HCT116 (cell line): ENCODE results near the gene IRX2. TPM values are rescaled to one million over a fixed set of nuclear protein-coding genes. Genes with fewer than 3 reads are reported as not detected.

Experiments
- ATAC-seq: fragments of 200-7000 bp; cut with Tn5 transposase; 2 replicates; pipeline ENCODE4 v1.9.1; 2020; ENCODE audit warnings: mild to moderate bottlenecking, moderate library complexity
- BruUV-seq: library from RNA; stranded (reverse); fragments of 400-500 nt; replicated peaks from 2 replicates; lab custom pipeline; 2021; lab: Mats Ljungman, UMichigan
- CTCF ChIA-PET: fragments of 300-600 bp; sonication (Branson Sonifier 250); formaldehyde crosslinking; loops from one replicate; lab custom pipeline; 2021; ENCODE audit warnings: antibody characterized with exemption; lab: Charles Lee
- POLR2A ChIA-PET: fragments of 300-600, 350-600 bp; sonication (Branson Sonifier 250); formaldehyde crosslinking; loops from one replicate; lab custom pipeline; 2021; ENCODE audit warnings: antibody characterized with exemption; lab: Charles Lee
- RAD21 ChIA-PET, 2 experiments: fragments of 300-600 bp; sonication (Branson Sonifier 250); formaldehyde crosslinking; loops; one replicate each; lab custom pipeline; 2023; ENCODE audit warnings: low total read pairs in 2 of 2; ENCODE audit not compliant: uncharacterized antibody in 2 of 2, unreplicated experiment in 2 of 2, low non-redundant PET in 1 of 2; lab: Charles Lee
- DNase-seq: peaks from one replicate; pipeline ENCODE4 v3.0.0-alpha.2; 2010; ENCODE audit warnings: low read depth, low spot score
- H2AFZ ChIP-seq: fragments of 200-600 bp; shearing (Covaris generic), sonication (generic); 2 replicates; pipeline ENCODE4 v1.6.1; 2017; ENCODE audit warnings: low read depth, mixed run types, mixed read lengths, antibody characterized with exemption, low read length; ENCODE audit not compliant: poor library complexity, severe bottlenecking
- H3K27ac ChIP-seq: 2 replicates; pipeline ENCODE4 v1.5.1; 2012; ENCODE audit warnings: low read depth, low read length
- H3K27me3 ChIP-seq: fragments of 200-600 bp; sonication (generic); 2 replicates; pipeline ENCODE4 v1.6.1; 2016; ENCODE audit warnings: mixed run types, low read length, mixed read lengths; ENCODE audit not compliant: insufficient read depth
- H3K36me3 ChIP-seq, 2 experiments: fragments of 200-500 bp in 1 of 2; fragments of 200-600 bp in 1 of 2; sonication (Bioruptor generic) in 1 of 2; sonication (generic) in 1 of 2; 2 replicates each; pipeline versions ENCODE4 v1.5.1 to v1.6.1; 2014 to 2016; ENCODE audit warnings: low read length in 2 of 2, inconsistent platforms in 1 of 2, mixed read lengths in 1 of 2, mixed run types in 1 of 2; ENCODE audit not compliant: insufficient read depth in 2 of 2, control insufficient read depth in 1 of 2
- H3K4me1 ChIP-seq, 2 experiments: fragments of 200-600 bp in 1 of 2; sonication (generic) in 1 of 2; 2 replicates each; pipeline versions ENCODE4 v1.5.1 to v1.6.1; 2012 to 2017; ENCODE audit warnings: low read length in 2 of 2, inconsistent platforms in 1 of 2, mild to moderate bottlenecking in 1 of 2, mixed read lengths in 1 of 2, mixed run types in 1 of 2, moderate library complexity in 1 of 2; ENCODE audit not compliant: insufficient read depth in 2 of 2, control insufficient read depth in 1 of 2
- H3K4me2 ChIP-seq: fragments of 200-600 bp; sonication (generic); 2 replicates; pipeline ENCODE4 v1.6.1; 2017; ENCODE audit warnings: mixed run types, low read length, mixed read lengths
- H3K4me3 ChIP-seq, 2 experiments: fragments of 200-600 bp in 1 of 2; sonication (generic) in 1 of 2; replicated peaks in 1 of 2; 2 replicates each; pipeline ENCODE4 v1.5.1; 2011 to 2016; ENCODE audit warnings: low read length in 2 of 2, control low read depth in 1 of 2, low read depth in 1 of 2, mild to moderate bottlenecking in 1 of 2, mixed read lengths in 1 of 2, mixed run types in 1 of 2
- H3K79me2 ChIP-seq: fragments of 200-600 bp; sonication (generic); 2 replicates; pipeline ENCODE4 v1.6.1; 2017; ENCODE audit warnings: mild to moderate bottlenecking, mixed run types, low read length, moderate library complexity, mixed read lengths; ENCODE audit not compliant: insufficient read depth
- H3K9ac ChIP-seq: fragments of 200-600 bp; sonication (generic); 2 replicates; pipeline ENCODE4 v1.6.1; 2016; ENCODE audit warnings: low read length, mixed read lengths
- H3K9me2 ChIP-seq: fragments of 200-600 bp; sonication (generic), shearing (Covaris generic); 2 replicates; pipeline ENCODE4 v1.6.1; 2017; ENCODE audit warnings: mixed run types, mild to moderate bottlenecking, moderate library complexity; ENCODE audit not compliant: insufficient read depth
- H3K9me3 ChIP-seq, 2 experiments: fragments of 200-500 bp in 1 of 2; fragments of 200-600 bp in 1 of 2; sonication (Bioruptor generic) in 1 of 2; sonication (generic) in 1 of 2; 2 replicates each; pipeline ENCODE4 v1.6.1; 2014 to 2017; ENCODE audit warnings: low read length in 2 of 2, mixed read lengths in 2 of 2, inconsistent platforms in 1 of 2, low read depth in 1 of 2, mild to moderate bottlenecking in 1 of 2, mixed run types in 1 of 2, moderate library complexity in 1 of 2; ENCODE audit not compliant: control insufficient read depth in 1 of 2, insufficient read depth in 1 of 2
- H4K20me1 ChIP-seq: fragments of 200-600 bp; sonication (generic), shearing (Covaris generic); 2 replicates; pipeline ENCODE4 v1.6.1; 2017; ENCODE audit warnings: mixed run types, mild to moderate bottlenecking, moderate library complexity; ENCODE audit not compliant: insufficient read depth
- ATF3 ChIP-seq: IDR thresholded peaks from 2 replicates; pipeline ENCODE4 v1.6.1; 2012
- CEBPB ChIP-seq: IDR thresholded peaks from 2 replicates; pipeline ENCODE4 v1.6.1; 2012; ENCODE audit warnings: low read depth
- CTCF ChIP-seq, 3 experiments: fragments of 200-600 bp in 1 of 3; sonication (generic) in 1 of 3; IDR thresholded peaks in 2 of 3; conservative IDR thresholded peaks in 1 of 3; 2 replicates each; pipeline ENCODE4 v1.5.1; 2012 to 2017; ENCODE audit warnings: low read depth in 2 of 3, low read length in 2 of 3, antibody characterized with exemption in 1 of 3, borderline replicate concordance in 1 of 3, control low read depth in 1 of 3, mild to moderate bottlenecking in 1 of 3, mixed read lengths in 1 of 3, mixed run types in 1 of 3, moderate library complexity in 1 of 3; ENCODE audit not compliant: insufficient read depth in 1 of 3
- EGR1 ChIP-seq: IDR thresholded peaks from 2 replicates; pipeline ENCODE4 v1.6.1; 2012; ENCODE audit warnings: low read depth
- ELF1 ChIP-seq: IDR thresholded peaks from 2 replicates; pipeline ENCODE4 v1.6.1; 2012; ENCODE audit warnings: low read depth, borderline replicate concordance
- EZH2 ChIP-seq: fragments of 200-600 bp; sonication (generic); IDR thresholded peaks from 2 replicates; pipeline ENCODE4 v1.6.1; 2017; ENCODE audit warnings: antibody characterized with exemption, mixed run types
- EZH2phosphoT487 ChIP-seq: fragments of 200-600 bp; IDR thresholded peaks from 2 replicates; pipeline ENCODE4 v1.6.1; 2018; ENCODE audit warnings: antibody characterized with exemption, borderline replicate concordance
- FOSL1 ChIP-seq: IDR thresholded peaks from 2 replicates; pipeline ENCODE4 v1.6.1; 2012; ENCODE audit warnings: low read depth
- JUND ChIP-seq: IDR thresholded peaks from 2 replicates; pipeline ENCODE4 v1.6.1; 2012
- POLR2A ChIP-seq: IDR thresholded peaks from 2 replicates; pipeline ENCODE4 v1.7.0; 2011; ENCODE audit warnings: borderline replicate concordance; ENCODE audit not compliant: insufficient read depth, insufficient read length; ENCODE audit errors: extremely low read depth
- POLR2AphosphoS5 ChIP-seq: IDR thresholded peaks from 2 replicates; pipeline ENCODE4 v1.6.1; 2011; ENCODE audit warnings: mild to moderate bottlenecking, low read depth, low read length, moderate library complexity
- RAD21 ChIP-seq: IDR thresholded peaks from 2 replicates; pipeline ENCODE4 v1.6.1; 2012; ENCODE audit warnings: low read depth, mild to moderate bottlenecking
- REST ChIP-seq: IDR thresholded peaks from 2 replicates; pipeline ENCODE4 v1.6.1; 2012; ENCODE audit warnings: low read depth
- SIN3A ChIP-seq: IDR thresholded peaks from 2 replicates; pipeline ENCODE4 v1.6.1; 2012; ENCODE audit warnings: low read depth
- SP1 ChIP-seq: IDR thresholded peaks from 2 replicates; pipeline ENCODE4 v1.6.1; 2012; ENCODE audit warnings: low read depth
- SRF ChIP-seq: IDR thresholded peaks from 2 replicates; pipeline ENCODE4 v1.6.1; 2012; ENCODE audit warnings: low read depth
- TCF7L2 ChIP-seq: IDR thresholded peaks from 2 replicates; pipeline ENCODE4 v1.7.0; 2011; ENCODE audit warnings: borderline replicate concordance, inconsistent platforms; ENCODE audit not compliant: insufficient read depth, insufficient read length; ENCODE audit errors: extremely low read depth
- ZNF274 ChIP-seq: fragments of 200-500 bp; sonication (Bioruptor generic); IDR thresholded peaks from 2 replicates; pipeline ENCODE4 v1.6.1; 2014; ENCODE audit warnings: mild to moderate bottlenecking, low read depth, low read length, inconsistent platforms
- intact Hi-C: fragments of 100-400 bp; cut with micrococcal nuclease; formaldehyde crosslinking; loops from 2 replicates; pipeline ENCODE4 v1.10.0; 2022
- total RNA-seq: library from RNA; stranded (reverse); gene quantifications from one replicate; pipeline ENCODE4 v1.2.1, GENCODE V29; 2021; ENCODE audit not compliant: unreplicated experiment
- TF ChIP-seq, protein P1 (sequence below): IDR thresholded peaks from 2 replicates; pipeline ENCODE4 v1.6.1; 2011; ENCODE audit warnings: mild to moderate bottlenecking, low read length, moderate library complexity; ENCODE audit not compliant: insufficient replicate concordance; ENCODE audit errors: extremely low read depth

IRX2 gene
- total RNA-seq, 1 experiment from 2014 or later, result not detected

DNA sequence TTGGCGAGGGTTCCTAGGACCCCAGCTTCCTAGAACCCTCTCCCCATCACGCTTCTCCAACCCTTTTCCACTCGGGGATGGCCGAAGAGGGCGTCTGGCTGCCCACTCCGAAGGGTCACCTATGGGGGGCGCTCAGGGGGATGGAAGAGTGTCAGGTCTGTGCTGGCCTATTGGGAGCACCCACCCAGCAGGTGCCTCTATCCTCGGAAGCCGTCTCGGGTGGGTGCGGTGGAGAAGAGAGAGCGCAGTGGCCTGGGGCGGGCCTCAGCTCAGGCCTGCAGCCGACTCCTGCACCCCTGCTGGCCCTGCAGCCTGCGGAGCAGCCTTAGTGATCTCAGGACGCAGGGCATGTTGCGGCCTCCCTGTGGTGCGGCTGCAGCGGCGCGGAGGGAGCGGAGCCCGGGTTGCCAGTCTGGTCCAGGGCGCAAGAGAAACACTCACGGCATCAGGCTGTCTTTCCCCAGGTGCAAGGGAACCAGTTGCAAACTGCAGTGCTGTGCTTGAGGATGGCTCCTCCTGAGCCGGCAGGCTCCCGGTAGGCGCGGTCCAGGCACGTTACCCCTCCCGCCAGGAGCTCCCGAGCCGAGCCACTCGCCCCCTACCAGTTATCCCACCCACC lies 1.5 kb upstream of the IRX2 start:
- ChIA-PET RAD21 (no interaction called here), CTCF (no interaction called here), POLR2A (no interaction called here)
- Histone ChIP-seq H3K36me3 (no peaks in the 10 kb centered on the region), H3K4me2 (no peak overlapping the region), H3K9me3 (peaks cover 0 to 7% of the 10 kb centered on the region in 2 experiments; a peak in 2 of 4 replicates), H3K9me2 (no peaks in the 10 kb centered on the region), H3K4me3 (no peak overlapping the region), H3K9ac (no peak overlapping the region), H3K4me1 (no peaks in the 10 kb centered on the region), H2AFZ (no peak overlapping the region), H4K20me1 (no peaks in the 10 kb centered on the region), H3K27me3 (no peaks in the 10 kb centered on the region), H3K79me2 (no peaks in the 10 kb centered on the region), H3K27ac (no peak overlapping the region)
- BruUV-seq, result no TSS peak
- ATAC-seq (no peak), DNase-seq (no peak)
- intact Hi-C loops, result no loop called here
- TF ChIP-seq CEBPB (no peak), REST (no peak), SP1 (no peak), ATF3 (no peak), TCF7L2 (no peak), SRF (no peak), JUND (no peak), ELF1 (no peak), SIN3A (no peak), FOSL1 (no peak), RAD21 (no peak), ZNF274 (no peak), POLR2A (no peak), EGR1 (no peak), EZH2phosphoT487 (no peak), CTCF (IDR thresholded peaks at IDR 0.05 in 2 of 3, conservative IDR thresholded peaks at IDR 0.05 in 1 of 3; ENCODE audit: borderline replicate concordance in 1 of 3, insufficient read depth in 1 of 3, low read depth in 2 of 3, low read length in 2 of 3) (no peak), POLR2AphosphoS5 (no peak), EZH2 (no peak)
- TF ChIP-seq, protein P1, sequence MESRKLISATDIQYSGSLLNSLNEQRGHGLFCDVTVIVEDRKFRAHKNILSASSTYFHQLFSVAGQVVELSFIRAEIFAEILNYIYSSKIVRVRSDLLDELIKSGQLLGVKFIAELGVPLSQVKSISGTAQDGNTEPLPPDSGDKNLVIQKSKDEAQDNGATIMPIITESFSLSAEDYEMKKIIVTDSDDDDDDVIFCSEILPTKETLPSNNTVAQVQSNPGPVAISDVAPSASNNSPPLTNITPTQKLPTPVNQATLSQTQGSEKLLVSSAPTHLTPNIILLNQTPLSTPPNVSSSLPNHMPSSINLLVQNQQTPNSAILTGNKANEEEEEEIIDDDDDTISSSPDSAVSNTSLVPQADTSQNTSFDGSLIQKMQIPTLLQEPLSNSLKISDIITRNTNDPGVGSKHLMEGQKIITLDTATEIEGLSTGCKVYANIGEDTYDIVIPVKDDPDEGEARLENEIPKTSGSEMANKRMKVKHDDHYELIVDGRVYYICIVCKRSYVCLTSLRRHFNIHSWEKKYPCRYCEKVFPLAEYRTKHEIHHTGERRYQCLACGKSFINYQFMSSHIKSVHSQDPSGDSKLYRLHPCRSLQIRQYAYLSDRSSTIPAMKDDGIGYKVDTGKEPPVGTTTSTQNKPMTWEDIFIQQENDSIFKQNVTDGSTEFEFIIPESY, result no peak
